Chondrocyte (in vitro differentiated cells): ENCODE data around the gene RASAL2. TPM values are rescaled to one million over a fixed set of nuclear protein-coding genes. Genes with fewer than 3 reads are reported as not detected.
A peak's percentile ranks its signal among the peaks of the same experiment; 100 is the strongest.

Experiments used
- DNase-seq: peaks from one replicate; pipeline ENCODE4 v3.0.0; 2021; ENCODE audit warnings: mixed read lengths, low spot score
- H3K27ac Mint-ChIP-seq: one replicate; pipeline ENCODE4 v1.8.0; 2021; ENCODE audit warnings: mild to moderate bottlenecking, moderate library complexity, mixed read lengths; ENCODE audit not compliant: unreplicated experiment
- H3K27me3 Mint-ChIP-seq: 2 replicates; pipeline ENCODE4 v1.8.0; 2021; ENCODE audit warnings: low read depth, mixed read lengths
- H3K36me3 Mint-ChIP-seq: 2 replicates; pipeline ENCODE4 v1.8.0; 2021; ENCODE audit warnings: low read depth, mixed read lengths
- H3K4me1 Mint-ChIP-seq: 2 replicates; pipeline ENCODE4 v1.8.0; 2021; ENCODE audit warnings: low read depth, mild to moderate bottlenecking, mixed read lengths
- H3K4me3 Mint-ChIP-seq: one replicate; pipeline ENCODE4 v1.8.0; 2021; ENCODE audit warnings: mild to moderate bottlenecking, moderate library complexity, mixed read lengths; ENCODE audit not compliant: unreplicated experiment
- H3K9me3 Mint-ChIP-seq: 2 replicates; pipeline ENCODE4 v1.8.0; 2021; ENCODE audit warnings: low read depth, mixed read lengths
- total RNA-seq: library from RNA; stranded (reverse); gene quantifications from 3 replicates; pipeline ENCODE4 v1.2.1, GENCODE V29; 2021
- TF ChIP-seq, protein P1 (sequence below): fragments of 200-600 bp; sonication (generic); IDR thresholded peaks from 2 replicates; pipeline ENCODE4 v1.5.0; 2021; ENCODE audit warnings: antibody characterized with exemption, mild to moderate bottlenecking, moderate library complexity

RASAL2 gene
- total RNA-seq, 1 donor from 2014 or later = 40.1 TPM

DNA sequence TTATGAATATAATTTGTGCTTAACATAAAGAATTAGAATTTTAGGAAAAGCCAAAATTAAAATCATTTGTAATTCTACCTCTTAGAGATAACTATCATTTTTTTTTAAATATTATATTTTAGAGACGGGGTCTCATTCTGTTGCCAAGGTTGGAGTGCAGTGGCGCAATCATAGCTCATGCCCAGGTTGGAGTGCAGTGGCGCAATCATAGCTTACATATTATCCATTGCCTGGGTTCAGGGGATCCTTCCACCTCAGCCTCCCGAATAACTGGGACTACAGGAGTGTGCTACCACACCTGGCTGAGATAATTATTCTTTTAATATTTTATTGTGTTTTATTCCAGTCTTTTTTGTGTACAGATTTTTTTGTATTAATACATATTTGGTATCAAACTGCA is 8.3 kb downstream of the RASAL2 start:
- Mint-ChIP-seq H3K9me3 (no peaks in the 10 kb centered on the region), H3K27ac (peak overlapping the region; percentile 80)

DNA sequence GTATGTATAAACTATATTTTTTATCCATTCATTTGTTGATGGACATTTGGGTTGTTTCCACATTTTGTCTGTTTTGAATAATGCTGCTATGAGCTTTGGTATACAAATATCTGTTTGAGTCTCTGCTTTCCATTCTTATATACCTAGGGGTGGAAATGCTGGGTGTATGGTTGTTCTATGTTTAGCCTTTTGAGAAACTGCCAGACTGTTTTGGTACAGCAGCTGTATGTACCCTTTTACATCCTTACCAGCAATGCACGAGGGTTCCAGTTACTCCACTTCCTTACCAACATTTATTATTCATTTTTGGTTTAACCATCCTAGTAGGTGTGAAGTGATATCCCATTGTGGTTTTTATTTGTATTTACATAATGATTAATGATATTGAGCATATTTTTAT is 13.9 kb downstream of the RASAL2 start:
- no peaks in the 10 kb centered on the region for H3K9me3 Mint-ChIP-seq
- TF ChIP-seq, protein P1, sequence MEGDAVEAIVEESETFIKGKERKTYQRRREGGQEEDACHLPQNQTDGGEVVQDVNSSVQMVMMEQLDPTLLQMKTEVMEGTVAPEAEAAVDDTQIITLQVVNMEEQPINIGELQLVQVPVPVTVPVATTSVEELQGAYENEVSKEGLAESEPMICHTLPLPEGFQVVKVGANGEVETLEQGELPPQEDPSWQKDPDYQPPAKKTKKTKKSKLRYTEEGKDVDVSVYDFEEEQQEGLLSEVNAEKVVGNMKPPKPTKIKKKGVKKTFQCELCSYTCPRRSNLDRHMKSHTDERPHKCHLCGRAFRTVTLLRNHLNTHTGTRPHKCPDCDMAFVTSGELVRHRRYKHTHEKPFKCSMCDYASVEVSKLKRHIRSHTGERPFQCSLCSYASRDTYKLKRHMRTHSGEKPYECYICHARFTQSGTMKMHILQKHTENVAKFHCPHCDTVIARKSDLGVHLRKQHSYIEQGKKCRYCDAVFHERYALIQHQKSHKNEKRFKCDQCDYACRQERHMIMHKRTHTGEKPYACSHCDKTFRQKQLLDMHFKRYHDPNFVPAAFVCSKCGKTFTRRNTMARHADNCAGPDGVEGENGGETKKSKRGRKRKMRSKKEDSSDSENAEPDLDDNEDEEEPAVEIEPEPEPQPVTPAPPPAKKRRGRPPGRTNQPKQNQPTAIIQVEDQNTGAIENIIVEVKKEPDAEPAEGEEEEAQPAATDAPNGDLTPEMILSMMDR = no peak
- no peak for DNase-seq
- H3K27ac Mint-ChIP-seq = no peak overlapping the region
- peaks cover 49% of the 10 kb centered on the region for H3K4me1 Mint-ChIP-seq
- H3K36me3 Mint-ChIP-seq = no peaks in the 10 kb centered on the region
- no peaks in the 10 kb centered on the region for H3K27me3 Mint-ChIP-seq
- H3K4me3 Mint-ChIP-seq = no peak overlapping the region

More for the DNA sequence above, 8.3 kb downstream of the RASAL2 start:
- TF ChIP-seq, protein P1 = no peak
- DNase-seq = no peak
- H3K4me3 Mint-ChIP-seq = no peak overlapping the region
- no peaks in the 10 kb centered on the region for H3K27me3 Mint-ChIP-seq
- no peaks in the 10 kb centered on the region for H3K36me3 Mint-ChIP-seq
- peaks cover 78% of the 10 kb centered on the region for H3K4me1 Mint-ChIP-seq

DNA sequence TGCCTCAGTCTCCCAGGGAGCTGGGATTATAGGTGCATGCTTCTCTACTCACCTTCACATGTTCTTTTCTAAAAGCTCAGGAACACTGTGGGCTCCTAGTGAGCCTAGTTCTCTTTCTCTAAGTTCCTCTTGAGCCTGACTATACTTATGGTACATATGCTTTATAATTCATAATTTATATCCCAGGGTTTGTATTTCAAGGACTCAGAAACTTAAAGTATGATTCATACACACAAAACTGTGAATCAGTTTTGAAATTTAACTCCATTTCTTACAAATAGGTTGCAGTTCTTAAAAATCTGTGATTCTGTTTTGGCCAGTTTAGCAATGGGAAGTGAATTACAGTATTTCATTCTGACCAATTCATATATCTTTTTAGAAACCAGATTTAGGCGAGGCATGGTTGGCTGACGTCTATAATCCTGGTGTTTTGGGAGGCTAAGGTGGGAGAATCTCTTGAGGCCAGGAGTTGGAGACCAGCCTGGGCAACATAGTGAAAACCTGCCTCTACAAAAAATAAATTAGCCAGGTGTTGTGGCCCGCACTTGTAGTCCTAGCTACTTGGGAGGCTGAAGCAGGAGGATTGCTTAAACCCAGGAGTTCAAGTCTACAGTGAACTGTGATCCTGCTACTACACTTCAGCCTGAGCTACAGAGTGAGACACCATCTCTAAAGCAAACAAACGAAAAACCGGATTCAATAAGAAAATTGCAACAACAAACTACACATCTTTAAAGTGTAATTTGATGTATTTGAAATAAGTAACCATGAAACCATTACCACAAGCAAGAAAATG is 15.6 kb downstream of the RASAL2 start:
- Mint-ChIP-seq H3K4me1 (peaks cover 38% of the 10 kb centered on the region), H3K27me3 (no peaks in the 10 kb centered on the region), H3K36me3 (no peaks in the 10 kb centered on the region)

DNA sequence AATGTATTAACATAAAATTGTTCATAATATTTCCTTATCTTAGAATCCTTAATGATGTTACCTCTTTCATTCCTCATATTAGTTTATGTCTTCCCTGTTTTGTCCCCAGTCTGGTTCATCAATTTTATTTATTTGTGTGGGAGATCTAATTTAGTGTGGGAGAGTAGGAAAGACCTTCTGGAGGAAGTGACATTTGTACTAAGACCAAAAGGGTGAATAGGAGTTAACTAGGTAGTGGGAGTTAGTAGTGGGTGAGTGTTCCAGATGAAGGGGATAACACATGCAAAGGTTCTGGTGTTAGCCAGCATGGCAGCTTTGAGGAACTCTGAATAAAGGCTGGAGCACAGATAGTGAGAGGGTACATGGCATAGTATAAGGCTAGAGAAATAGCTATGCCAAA is 21.4 kb downstream of the RASAL2 start:
- Mint-ChIP-seq H3K36me3 (no peaks in the 10 kb centered on the region), H3K27me3 (no peaks in the 10 kb centered on the region), H3K9me3 (no peaks in the 10 kb centered on the region), H3K4me1 (peaks cover 8% of the 10 kb centered on the region), H3K27ac (no peak overlapping the region), H3K4me3 (no peak overlapping the region)
- no peak for DNase-seq
- TF ChIP-seq, protein P1 = no peak

More for the DNA sequence above, 15.6 kb downstream of the RASAL2 start:
- Mint-ChIP-seq H3K9me3 (no peaks in the 10 kb centered on the region), H3K27ac (peak overlapping the region; percentile 63), H3K4me3 (no peak overlapping the region)
- DNase-seq = no peak
- TF ChIP-seq, protein P1 = no peak

DNA sequence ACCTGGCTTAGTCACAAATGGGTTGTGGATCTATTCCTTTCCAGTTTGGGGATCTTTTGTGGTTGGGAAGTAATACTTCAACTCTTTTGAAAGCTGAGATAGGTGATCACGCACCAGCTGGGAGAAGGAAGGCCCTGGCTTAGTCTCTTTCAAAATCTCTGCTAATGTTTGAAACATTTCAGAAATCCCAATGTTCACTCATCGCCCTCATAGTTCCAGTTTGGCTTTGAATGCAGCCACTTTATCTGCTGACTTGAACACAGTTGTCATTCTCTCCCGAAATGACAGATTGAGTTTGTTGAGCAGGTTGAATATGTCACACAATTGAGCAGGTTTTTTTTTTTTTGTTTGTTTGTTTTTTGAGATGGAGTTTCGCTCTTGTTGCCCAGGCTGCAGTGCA is 24.6 kb downstream of the RASAL2 start:
- Mint-ChIP-seq H3K4me3 (no peak overlapping the region), H3K9me3 (no peaks in the 10 kb centered on the region), H3K4me1 (peaks cover 32% of the 10 kb centered on the region), H3K27me3 (no peaks in the 10 kb centered on the region), H3K27ac (no peak overlapping the region), H3K36me3 (no peaks in the 10 kb centered on the region)
- DNase-seq = no peak
- TF ChIP-seq, protein P1 = no peak
